HAP-1 (cell line): ENCODE data around the gene TUBA3D.
"Not testable (repeated sequence)": the region's sequence is repeated elsewhere in the genome, so short reads cannot be mapped to it uniquely, and the experiment has no call there.

Source experiments
- DNase-seq, 2 experiments: peaks; one replicate each; pipeline ENCODE4 v3.0.0-alpha.2; 2016 to 2020; ENCODE audit warnings: low spot score in 2 of 2
- H3K27me3 ChIP-seq: fragments of 250-450 bp; sonication (Bioruptor Pico); 2 replicates; pipeline ENCODE4 v1.5.1; 2020; ENCODE audit warnings: low read depth, mild to moderate bottlenecking, moderate library complexity
- H3K36me3 ChIP-seq: fragments of 250-450 bp; sonication (Bioruptor Pico); replicated peaks from 2 replicates; pipeline ENCODE4 v1.5.1; 2020; ENCODE audit warnings: mild to moderate bottlenecking
- H3K4me1 ChIP-seq: fragments of 250-450 bp; sonication (Bioruptor Pico); 2 replicates; pipeline ENCODE4 v1.5.1; 2020; ENCODE audit warnings: mild to moderate bottlenecking
- H3K4me3 ChIP-seq: fragments of 250-450 bp; sonication (Bioruptor Pico); 2 replicates; pipeline ENCODE4 v1.5.1; 2020; ENCODE audit warnings: mild to moderate bottlenecking, moderate library complexity
- H3K9me3 ChIP-seq: fragments of 250-450 bp; sonication (Bioruptor Pico); 2 replicates; pipeline ENCODE4 v1.5.1; 2020; ENCODE audit warnings: mild to moderate bottlenecking, moderate library complexity
- in situ Hi-C: fragments of 300-500 bp; cut with MboI; formaldehyde crosslinking; loops from 3 replicates; pipeline ENCODE4 v1.14.3; 2020; ENCODE audit warnings: low sequenced_read_pairs, inconsistent platforms, mixed read lengths

The TUBA3D gene

GRCh38 chr2:131491469-131491836 lies 15.5 kb downstream of the TUBA3D start:
- H3K4me3 ChIP-seq, result peak overlapping the region; percentile 48
- not testable (repeated sequence) for H3K9me3 ChIP-seq
- in situ Hi-C loops, result loop anchor here (25.0 kb wide), 1 partner anchor 1129 kb away; the partner anchor contains the start of gene PTPN18

GRCh38 chr2:131492015-131492417 lies 16.1 kb downstream of the TUBA3D start, which contains the start of gene MZT2A:
TSS of gene MZT2A (minus strand) at chr2:131492397. CDS start at chr2:131492376, 21 bp downstream.
- not testable (repeated sequence) for H3K27me3 ChIP-seq, H3K36me3 ChIP-seq, H3K4me1 ChIP-seq, H3K9me3 ChIP-seq
- in situ Hi-C loops, result loop anchor here (25.0 kb wide), 1 partner anchor 1130 kb away; the partner anchor contains the start of gene PTPN18
- H3K4me3 ChIP-seq, result peak within 1 kb of the TSS; percentile 48
- peak in 1 of 2 experiments; percentile 33 for DNase-seq

More at GRCh38 chr2:131491469-131491836, 15.5 kb downstream of the TUBA3D start:
- not testable (repeated sequence) for H3K36me3 ChIP-seq, H3K27me3 ChIP-seq, H3K4me1 ChIP-seq
- DNase-seq, result peak in 1 of 2 experiments; percentile 44

GRCh38 chr2:131492418-131493198 lies 16.7 kb downstream of the TUBA3D start:
- Histone ChIP-seq H3K27me3 (no peaks in the 10 kb centered on the region), H3K9me3 (no peaks in the 10 kb centered on the region), H3K36me3 (no peaks in the 10 kb centered on the region; the same call in none of the 2 replicates), H3K4me3 (peak overlapping the region; percentile 48), H3K4me1 (no peaks in the 10 kb centered on the region)
- in situ Hi-C loops, result loop anchor here (25.0 kb wide), 1 partner anchor 1130 kb away; the partner anchor contains the start of gene PTPN18
- DNase-seq, result peak; percentile 92 to 96

- no peaks in the 10 kb centered on the region for H3K4me1 ChIP-seq
- peak overlapping the region; percentile 48 for H3K4me3 ChIP-seq
- no peaks in the 10 kb centered on the region for H3K27me3 ChIP-seq
- DNase-seq, result no peak
- H3K9me3 ChIP-seq, result no peaks in the 10 kb centered on the region
- in situ Hi-C loops, result loop anchor here (25.0 kb wide), 1 partner anchor 1131 kb away; the partner anchor contains the start of gene PTPN18
- no peaks in the 10 kb centered on the region; the same call in none of the 2 replicates for H3K36me3 ChIP-seq
Measured at GRCh38 chr2:131493199-131493968, 17.5 kb downstream of the TUBA3D start.

GRCh38 chr2:131495506-131495905 lies 19.6 kb downstream of the TUBA3D start:
- in situ Hi-C loops, result loop anchor here (25.0 kb wide), 1 partner anchor 1133 kb away; the partner anchor contains the start of gene PTPN18
- not testable (repeated sequence) for H3K4me1 ChIP-seq

GRCh38 chr2:131498321-131498973 lies 22.5 kb downstream of the TUBA3D start:
- not testable (repeated sequence) for H3K4me3 ChIP-seq, H3K4me1 ChIP-seq, DNase-seq, H3K27me3 ChIP-seq, H3K36me3 ChIP-seq, H3K9me3 ChIP-seq
- in situ Hi-C loops, result loop anchor here (25.0 kb wide), 1 partner anchor 1136 kb away; the partner anchor contains the start of gene PTPN18

More at GRCh38 chr2:131495506-131495905, 19.6 kb downstream of the TUBA3D start:
- not testable (repeated sequence) for H3K36me3 ChIP-seq, H3K9me3 ChIP-seq, H3K4me3 ChIP-seq, H3K27me3 ChIP-seq, DNase-seq

GRCh38 chr2:131503587-131503986 lies 27.7 kb downstream of the TUBA3D start:
- not testable (repeated sequence) for H3K9me3 ChIP-seq, H3K4me1 ChIP-seq, H3K4me3 ChIP-seq, H3K27me3 ChIP-seq, DNase-seq, H3K36me3 ChIP-seq
- in situ Hi-C loops, result loop anchor here (25.0 kb wide), 1 partner anchor 366 kb away; no protein-coding TSS in a partner anchor

GRCh38 chr2:131504082-131504750 lies 28.3 kb downstream of the TUBA3D start:
- H3K4me3 ChIP-seq, DNase-seq, H3K27me3 ChIP-seq, H3K4me1 ChIP-seq, H3K9me3 ChIP-seq, H3K36me3 ChIP-seq: not testable (repeated sequence)
- in situ Hi-C loops, result loop anchor here (25.0 kb wide), 1 partner anchor 367 kb away; no protein-coding TSS in a partner anchor

- Histone ChIP-seq H3K4me1 (no peaks in the 10 kb centered on the region), H3K9me3 (no peaks in the 10 kb centered on the region), H3K36me3 (no peaks in the 10 kb centered on the region; the same call in 1 of the 2 replicates), H3K4me3 (no peak overlapping the region), H3K27me3 (no peaks in the 10 kb centered on the region)
- in situ Hi-C loops, result loop anchor here (5.0 to 25.0 kb wide), 2 partner anchors 372 to 1342 kb away; no protein-coding TSS in a partner anchor
- no peak for DNase-seq
Measured at GRCh38 chr2:131509615-131510014, 33.7 kb downstream of the TUBA3D start.

GRCh38 chr2:131511291-131511968 lies 35.5 kb downstream of the TUBA3D start:
- H3K9me3 ChIP-seq, DNase-seq, H3K27me3 ChIP-seq, H3K4me1 ChIP-seq, H3K4me3 ChIP-seq, H3K36me3 ChIP-seq: not testable (repeated sequence)
- in situ Hi-C loops, result loop anchor here (25.0 kb wide), 1 partner anchor 374 kb away; no protein-coding TSS in a partner anchor

GRCh38 chr2:131511969-131512870 lies 36.3 kb downstream of the TUBA3D start:
- H3K4me3 ChIP-seq, H3K36me3 ChIP-seq, H3K9me3 ChIP-seq, H3K27me3 ChIP-seq, H3K4me1 ChIP-seq, DNase-seq: not testable (repeated sequence)
- in situ Hi-C loops, result loop anchor here (25.0 kb wide), 1 partner anchor 375 kb away; no protein-coding TSS in a partner anchor
